Measurements from ENCODE around the gene FLAD1. TPM values are rescaled to one million over a fixed set of nuclear protein-coding genes. Genes with fewer than 3 reads are reported as not detected.

Gene FLAD1
- total and polyA plus RNA-seq, 8 donors: 26.4 to 39.9 (median 30.2) TPM

DNA sequence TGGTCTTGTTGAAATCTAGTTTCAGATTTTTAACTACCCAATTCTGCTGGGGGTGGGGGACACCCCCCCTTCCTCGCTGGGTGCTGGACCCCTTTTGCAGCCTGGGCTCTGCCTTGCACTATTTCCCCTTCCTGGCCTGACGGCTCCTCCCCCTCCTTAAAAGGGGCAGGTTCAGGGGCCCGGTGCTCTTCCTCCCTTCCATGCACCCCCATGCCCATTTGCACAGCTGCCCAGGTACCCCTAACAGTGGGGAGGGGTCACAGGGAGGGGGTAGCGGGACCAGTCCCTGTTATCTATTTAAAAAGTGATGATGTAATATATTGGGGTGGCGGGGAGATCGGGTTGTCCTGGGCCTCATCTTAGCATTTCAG is 34.8 kb downstream of the FLAD1 start:
- no peak for TF ChIP-seq CTCF (IDR thresholded peaks at IDR 0.05)
- H3K4me3 ChIP-seq: peak overlapping the region in 1 of 2 donors; percentile 36
- H3K36me3 ChIP-seq: peaks cover 0 to 56% of the 10 kb centered on the region in 2 donors
- intact Hi-C loops (cut with DNase I): no loop called here
- no peaks in the 10 kb centered on the region for H3K27me3 ChIP-seq
- H3K27ac ChIP-seq: peak overlapping the region; percentile 74 to 78
- no peaks in the 10 kb centered on the region for H3K9me3 ChIP-seq
- H3K4me1 ChIP-seq: peaks cover 20 to 65% of the 10 kb centered on the region in 2 donors
- ATAC-seq: no peak
- DNase-seq: no peak

- Histone ChIP-seq H3K9me3 (no peaks in the 10 kb centered on the region), H3K4me3 (no peak overlapping the region), H3K4me1 (peaks cover 20 to 57% of the 10 kb centered on the region in 2 donors), H3K27me3 (no peaks in the 10 kb centered on the region), H3K36me3 (peaks cover 0 to 55% of the 10 kb centered on the region in 2 donors), H3K27ac (peak overlapping the region in 1 of 2 donors; percentile 13)
- no peak for TF ChIP-seq CTCF (IDR thresholded peaks at IDR 0.05)
- ATAC-seq (no peak), DNase-seq (no peak)
- intact Hi-C loops (cut with DNase I): no loop called here
These were observed 35.6 kb downstream of the FLAD1 start for GRCh38 chr1:155018617-155019348.

- no peak for ATAC-seq
- intact Hi-C loops (cut with DNase I): no loop called here
- Histone ChIP-seq H3K9me3 (no peaks in the 10 kb centered on the region), H3K27ac (no peak overlapping the region), H3K36me3 (peaks cover 0 to 46% of the 10 kb centered on the region in 2 donors), H3K4me3 (no peak overlapping the region), H3K27me3 (no peaks in the 10 kb centered on the region), H3K4me1 (peaks cover 20 to 49% of the 10 kb centered on the region in 2 donors)
- no peak for DNase-seq
- no peak for TF ChIP-seq CTCF (IDR thresholded peaks at IDR 0.05)
These were observed 36.5 kb downstream of the FLAD1 start for GRCh38 chr1:155019377-155020245.

DNA sequence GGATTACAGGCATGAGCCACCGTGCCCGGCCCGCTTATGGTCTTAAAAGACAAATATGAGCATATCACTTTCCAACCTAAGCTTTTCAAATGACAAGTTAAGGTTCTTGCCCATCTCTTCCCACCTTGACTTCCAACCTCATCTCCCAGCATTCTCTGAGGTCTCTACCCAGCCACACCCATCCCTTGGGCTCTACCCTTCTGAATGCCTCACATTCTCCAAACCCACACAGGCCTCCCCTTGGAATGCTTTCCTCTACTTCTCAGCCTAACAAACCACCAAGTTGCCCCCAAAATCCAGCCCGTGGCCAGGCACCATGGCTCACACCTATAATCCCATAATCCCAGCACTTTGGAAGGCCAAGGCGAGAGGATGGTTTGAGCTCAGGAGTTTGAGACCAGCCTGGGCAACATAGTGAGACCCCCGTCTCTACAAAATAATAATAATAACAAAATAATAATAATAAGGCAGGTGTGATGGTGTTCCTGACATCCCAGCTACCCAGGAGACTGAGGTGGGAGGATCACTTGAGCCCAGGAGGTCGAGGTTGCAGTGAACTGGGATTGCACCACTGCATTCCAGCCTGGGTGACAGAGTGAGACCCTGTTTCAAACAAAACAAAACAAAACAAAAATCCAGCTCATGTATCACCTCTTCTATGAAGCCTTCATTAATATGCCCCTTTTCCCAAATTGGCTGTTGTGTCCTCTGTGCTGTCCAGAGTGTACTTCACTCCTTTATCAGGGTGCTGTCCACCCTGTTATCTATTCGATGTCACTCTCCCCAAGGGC is 39.2 kb downstream of the FLAD1 start:
- H3K27me3 ChIP-seq: no peaks in the 10 kb centered on the region
- H3K9me3 ChIP-seq: no peaks in the 10 kb centered on the region
- TF ChIP-seq CTCF (IDR thresholded peaks at IDR 0.05): no peak
- H3K27ac ChIP-seq: no peak overlapping the region
- no peak for DNase-seq
- no peak overlapping the region for H3K4me3 ChIP-seq
- peaks cover 12 to 22% of the 10 kb centered on the region in 2 donors for H3K4me1 ChIP-seq
- no peak for ATAC-seq
- intact Hi-C loops (cut with DNase I): no loop called here
- H3K36me3 ChIP-seq: peaks cover 0 to 20% of the 10 kb centered on the region in 2 donors

Measured in left lung (tissue), 10 donors.